Lower lobe of right lung (tissue), 2 donors: Measurements from ENCODE around the gene TREH. TPM values are rescaled to one million over a fixed set of nuclear protein-coding genes. Genes with fewer than 3 reads are reported as not detected.

ENCODE experiments used
- ATAC-seq, 2 donors: fragments of 200-7000 bp; cut with Tn5 transposase; one replicate each; pipeline ENCODE4 v1.9.1; 2020 to 2022; ENCODE audit warnings: mild to moderate bottlenecking in 2 of 2, moderate library complexity in 2 of 2
- DNase-seq: peaks from one replicate; pipeline ENCODE4 v3.0.0-alpha.2; 2020
- H3K27ac ChIP-seq: fragments of 200-600 bp; one replicate; pipeline ENCODE4 v1.8.0; 2022
- H3K27me3 ChIP-seq: fragments of 200-600 bp; one replicate; pipeline ENCODE4 v1.8.0; 2022; ENCODE audit warnings: low read depth
- H3K36me3 ChIP-seq: fragments of 200-600 bp; one replicate; pipeline ENCODE4 v1.8.0; 2022; ENCODE audit warnings: mild to moderate bottlenecking
- H3K4me1 ChIP-seq: fragments of 200-600 bp; one replicate; pipeline ENCODE4 v1.8.0; 2022
- H3K4me3 ChIP-seq: fragments of 200-600 bp; one replicate; pipeline ENCODE4 v1.8.0; 2022; ENCODE audit warnings: mild to moderate bottlenecking
- H3K9me3 ChIP-seq: fragments of 200-600 bp; one replicate; pipeline ENCODE4 v1.8.0; 2022
- CTCF ChIP-seq: fragments of 200-600 bp; IDR thresholded peaks from one replicate; pipeline ENCODE4 v1.8.0; 2022; ENCODE audit warnings: antibody characterized with exemption, mild to moderate bottlenecking
- intact Hi-C: fragments of 100-400 bp; cut with DNase I; formaldehyde crosslinking; loops from one replicate; pipeline ENCODE4 v1.11.0; 2022
- total RNA-seq: library from RNA; stranded (reverse); fragmentation: NEBNext Ultra II Directional; extraction: Animal tissue kit (Norgen Biotek cat#: 25700); gene quantifications from one replicate; pipeline ENCODE4 v1.2.1, GENCODE V29; 2021
- donor health status: DM: no; HTN: yes; CAD: no; lungs with severe emphysema.

Gene TREH
- total RNA-seq, 1 donor from 2014 or later = 0.30 TPM

DNA sequence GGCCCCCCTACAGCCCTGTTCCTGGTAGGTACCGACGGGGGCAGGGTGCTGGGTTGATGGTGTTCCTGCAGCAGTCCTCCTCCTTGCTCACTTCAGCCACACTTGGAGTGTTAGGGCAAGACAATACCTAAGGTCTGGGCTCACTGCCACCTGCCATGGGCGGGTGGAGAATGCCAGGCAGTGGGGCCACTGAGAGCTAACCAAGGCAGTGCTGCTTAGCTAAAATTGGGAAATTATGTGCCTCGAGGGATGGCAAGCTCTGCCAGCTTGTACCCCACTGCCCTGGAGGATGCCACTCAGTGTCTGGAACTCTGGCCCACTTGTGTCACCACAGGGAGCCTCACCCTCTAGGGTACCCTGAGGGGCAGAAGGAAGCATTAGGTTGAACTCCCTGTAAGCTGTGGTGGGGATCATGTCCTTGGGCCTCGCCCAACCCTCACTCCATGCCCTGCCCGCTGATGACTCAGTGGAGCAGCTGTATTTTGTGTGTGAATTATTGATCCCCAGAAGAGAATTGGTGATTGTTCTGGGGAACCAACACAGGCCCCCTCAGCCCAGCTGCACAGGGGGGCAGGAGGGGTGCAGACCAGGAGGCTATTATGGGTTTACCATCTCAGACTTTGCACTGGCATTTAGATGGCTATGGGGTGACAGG lies 54.3 kb downstream of the TREH start:
- no peak for TF ChIP-seq CTCF
- ATAC-seq (peak in 1 of 2 donors; percentile 15), DNase-seq (peak; percentile 66)
- peaks cover 58% of the 10 kb centered on the region for H3K4me1 ChIP-seq
- H3K27me3 ChIP-seq = no peaks in the 10 kb centered on the region
- H3K4me3 ChIP-seq = no peak overlapping the region
- intact Hi-C loops = no loop called here
- H3K36me3 ChIP-seq = peaks cover 46% of the 10 kb centered on the region
- H3K27ac ChIP-seq = peak overlapping the region; percentile 39
- no peaks in the 10 kb centered on the region for H3K9me3 ChIP-seq

DNA sequence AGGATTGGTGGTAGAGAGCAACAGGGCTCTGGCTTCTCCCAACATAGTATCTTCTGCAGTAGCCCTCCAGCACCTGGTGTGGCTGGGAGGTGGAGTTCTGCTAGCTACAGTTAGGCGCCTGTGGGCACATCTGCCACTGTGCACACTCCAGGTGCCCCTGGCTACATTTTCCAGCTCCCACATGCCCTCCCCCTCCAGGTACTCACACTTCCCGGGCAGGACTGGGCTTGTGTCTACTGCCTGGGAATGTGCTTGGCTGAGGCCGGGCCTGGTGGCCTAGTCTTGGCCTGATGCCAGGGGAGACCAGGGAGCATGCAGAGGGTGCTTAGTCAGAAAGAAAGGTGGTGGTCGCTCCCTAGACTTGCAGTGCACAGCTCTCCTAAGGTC lies 56.2 kb downstream of the TREH start:
- Histone ChIP-seq H3K27ac (peak overlapping the region; percentile 80), H3K27me3 (no peaks in the 10 kb centered on the region), H3K36me3 (peaks cover 37% of the 10 kb centered on the region), H3K4me1 (peaks cover 62% of the 10 kb centered on the region), H3K4me3 (no peak overlapping the region), H3K9me3 (no peaks in the 10 kb centered on the region)
- TF ChIP-seq CTCF = no peak
- ATAC-seq (peak in 1 of 2 donors; percentile 2), DNase-seq (peak; percentile 45)
- intact Hi-C loops = no loop called here

- TF ChIP-seq CTCF = no peak
- Histone ChIP-seq H3K9me3 (no peaks in the 10 kb centered on the region), H3K27ac (peak overlapping the region; percentile 80), H3K27me3 (no peaks in the 10 kb centered on the region), H3K4me1 (peaks cover 69% of the 10 kb centered on the region), H3K36me3 (peaks cover 33% of the 10 kb centered on the region), H3K4me3 (peak overlapping the region; percentile 58)
- peak; percentile 62 for DNase-seq
- intact Hi-C loops = no loop called here
- ATAC-seq = peak; percentile 46 to 72
Observed at GRCh38 chr11:118622376-118623268, 56.8 kb downstream of the TREH start.

- DNase-seq (no peak), ATAC-seq (no peak)
- Histone ChIP-seq H3K27me3 (no peaks in the 10 kb centered on the region), H3K4me3 (peak overlapping the region; percentile 58), H3K27ac (peak overlapping the region; percentile 80), H3K4me1 (peaks cover 76% of the 10 kb centered on the region), H3K36me3 (peaks cover 31% of the 10 kb centered on the region), H3K9me3 (no peaks in the 10 kb centered on the region)
- no peak for TF ChIP-seq CTCF
- intact Hi-C loops = no loop called here
Observed at GRCh38 chr11:118621784-118622375, 57.6 kb downstream of the TREH start.

GRCh38 chr11:118621071-118621783 lies 58.2 kb downstream of the TREH start:
- Histone ChIP-seq H3K27me3 (no peaks in the 10 kb centered on the region), H3K36me3 (peaks cover 31% of the 10 kb centered on the region), H3K9me3 (no peaks in the 10 kb centered on the region), H3K4me1 (peaks cover 83% of the 10 kb centered on the region), H3K4me3 (peak overlapping the region; percentile 58), H3K27ac (peak overlapping the region; percentile 80)
- no peak for TF ChIP-seq CTCF
- ATAC-seq = peak; percentile 82 to 83
- intact Hi-C loops = no loop called here
- peak; percentile 84 for DNase-seq
